Measurements from ENCODE around the gene FLT1.

FLT1 gene

GRCh38 chr13:28429685-28430290 is 65.1 kb downstream of the FLT1 start:
- peak; percentile 47 for DNase-seq (ENCODE audit: low spot score)
- TF ChIP-seq, protein P1, sequence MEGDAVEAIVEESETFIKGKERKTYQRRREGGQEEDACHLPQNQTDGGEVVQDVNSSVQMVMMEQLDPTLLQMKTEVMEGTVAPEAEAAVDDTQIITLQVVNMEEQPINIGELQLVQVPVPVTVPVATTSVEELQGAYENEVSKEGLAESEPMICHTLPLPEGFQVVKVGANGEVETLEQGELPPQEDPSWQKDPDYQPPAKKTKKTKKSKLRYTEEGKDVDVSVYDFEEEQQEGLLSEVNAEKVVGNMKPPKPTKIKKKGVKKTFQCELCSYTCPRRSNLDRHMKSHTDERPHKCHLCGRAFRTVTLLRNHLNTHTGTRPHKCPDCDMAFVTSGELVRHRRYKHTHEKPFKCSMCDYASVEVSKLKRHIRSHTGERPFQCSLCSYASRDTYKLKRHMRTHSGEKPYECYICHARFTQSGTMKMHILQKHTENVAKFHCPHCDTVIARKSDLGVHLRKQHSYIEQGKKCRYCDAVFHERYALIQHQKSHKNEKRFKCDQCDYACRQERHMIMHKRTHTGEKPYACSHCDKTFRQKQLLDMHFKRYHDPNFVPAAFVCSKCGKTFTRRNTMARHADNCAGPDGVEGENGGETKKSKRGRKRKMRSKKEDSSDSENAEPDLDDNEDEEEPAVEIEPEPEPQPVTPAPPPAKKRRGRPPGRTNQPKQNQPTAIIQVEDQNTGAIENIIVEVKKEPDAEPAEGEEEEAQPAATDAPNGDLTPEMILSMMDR (IDR thresholded peaks at IDR 0.05; ENCODE audit: extremely low read depth, missing control alignments), result no peak

GRCh38 chr13:28429096-28429495 is 65.8 kb downstream of the FLT1 start:
- DNase-seq (ENCODE audit: low spot score), result no peak
- TF ChIP-seq, protein P1 (IDR thresholded peaks at IDR 0.05; ENCODE audit: extremely low read depth, missing control alignments), result no peak

DNA sequence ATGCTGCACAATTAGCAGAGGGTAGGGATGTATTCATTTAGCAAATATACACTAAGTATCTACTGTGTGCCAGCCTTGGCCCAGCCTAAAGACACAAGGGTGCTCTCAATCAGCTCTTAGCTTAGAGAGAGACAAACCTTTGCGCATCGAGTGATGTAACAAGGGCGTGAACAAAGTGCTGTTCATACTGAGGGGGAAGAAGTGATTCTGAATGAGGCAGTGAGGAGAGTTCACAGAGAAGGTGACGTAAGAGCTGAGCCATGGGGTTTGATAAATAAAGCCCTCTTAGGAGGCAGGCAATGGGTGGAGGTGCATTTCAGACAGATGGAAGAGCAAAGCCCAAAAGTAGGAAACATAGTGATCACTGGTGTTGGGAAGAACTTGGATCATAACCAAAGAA is 68.5 kb downstream of the FLT1 start:
- TF ChIP-seq, protein P1 (IDR thresholded peaks at IDR 0.05; ENCODE audit: extremely low read depth, missing control alignments), result no peak
- DNase-seq (ENCODE audit: low spot score), result no peak

- TF ChIP-seq, protein P1 (IDR thresholded peaks at IDR 0.05; ENCODE audit: extremely low read depth, missing control alignments), result no peak
- no peak for DNase-seq (ENCODE audit: low spot score)
Measured at GRCh38 chr13:28425793-28426192, 69.1 kb downstream of the FLT1 start.

DNA sequence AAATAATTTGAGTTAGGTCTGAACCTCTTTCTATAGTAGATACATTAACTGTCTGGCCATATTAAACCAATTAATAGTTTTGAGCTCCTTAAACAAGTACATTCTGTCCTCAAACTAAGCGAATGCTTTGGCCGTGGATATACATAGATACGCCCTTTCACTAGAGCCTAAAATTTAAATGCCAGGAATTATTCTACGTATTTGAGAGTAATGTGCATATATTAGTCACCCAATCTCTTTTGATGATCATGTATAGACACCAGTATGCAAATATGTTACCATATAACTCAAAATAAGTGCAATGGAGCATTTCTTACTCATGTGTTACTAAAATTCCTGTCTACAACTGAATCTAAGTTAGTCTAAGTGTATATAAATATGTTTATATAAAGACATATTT is 70.4 kb downstream of the FLT1 start:
- DNase-seq (ENCODE audit: low spot score), result no peak

DNA sequence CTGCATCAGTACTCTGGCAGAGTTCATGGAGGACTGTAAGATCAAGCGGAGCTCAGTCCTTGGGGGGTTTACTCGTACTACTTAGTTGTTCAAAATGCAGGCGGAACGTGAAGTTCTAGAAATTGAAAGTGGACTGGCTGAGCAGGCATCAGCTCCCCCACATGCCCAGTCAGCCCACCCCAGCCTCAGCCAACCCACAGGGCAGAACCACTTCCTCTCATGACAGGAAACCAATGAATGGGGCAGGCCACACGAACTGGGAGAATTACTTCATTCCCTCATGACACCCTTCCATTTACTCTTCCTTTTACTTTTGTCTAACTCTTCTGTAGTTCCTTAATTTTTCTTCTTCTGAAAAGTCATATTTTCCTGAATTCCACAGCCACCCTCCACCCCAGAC is 71.9 kb downstream of the FLT1 start:
- DNase-seq (ENCODE audit: low spot score), result peak; percentile 40
- TF ChIP-seq, protein P1 (IDR thresholded peaks at IDR 0.05; ENCODE audit: extremely low read depth, missing control alignments), result no peak

More for the DNA sequence above, 70.4 kb downstream of the FLT1 start:
- TF ChIP-seq, protein P1 (IDR thresholded peaks at IDR 0.05; ENCODE audit: extremely low read depth, missing control alignments), result no peak

DNA sequence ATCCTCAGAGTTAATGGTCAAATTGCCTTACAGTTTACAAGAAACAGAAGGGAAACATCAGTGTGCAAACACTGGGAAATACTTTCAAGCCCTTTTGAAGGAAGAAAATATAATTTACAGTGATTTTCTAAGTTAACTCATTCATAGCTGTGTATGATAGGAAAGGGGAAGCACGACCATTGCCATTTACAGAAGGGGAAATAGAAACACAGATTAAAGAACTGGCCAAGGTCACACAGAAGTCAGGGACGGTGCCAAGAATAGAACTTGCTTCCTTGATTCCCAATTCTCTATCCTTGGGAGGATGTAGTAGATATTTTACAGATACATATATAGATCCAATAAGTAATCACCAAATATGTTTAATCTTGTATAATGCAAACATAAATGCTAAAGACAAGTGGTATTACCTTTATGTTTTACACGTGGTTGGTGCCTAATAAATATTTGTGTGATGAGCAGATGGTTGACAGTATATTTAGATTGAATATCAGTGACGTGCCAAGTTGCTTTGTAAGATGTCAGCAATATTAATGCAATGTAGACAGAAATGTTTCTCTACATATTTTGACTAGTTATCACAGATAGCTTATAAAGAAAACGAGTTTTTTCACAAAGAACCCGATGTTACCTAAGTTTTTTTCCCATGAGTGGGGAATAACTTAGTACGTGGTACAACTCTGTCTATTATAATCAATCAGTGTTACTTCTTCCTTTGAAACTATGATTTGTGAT is 73.1 kb downstream of the FLT1 start:
- no peak for DNase-seq (ENCODE audit: low spot score)
- TF ChIP-seq, protein P1 (IDR thresholded peaks at IDR 0.05; ENCODE audit: extremely low read depth, missing control alignments), result no peak
